ENCODE data around the gene NDUFC2. TPM values are rescaled to one million over a fixed set of nuclear protein-coding genes. Genes with fewer than 3 reads are reported as not detected.
"Not testable (repeated sequence)": the region's sequence is repeated elsewhere in the genome, so short reads cannot be mapped to it uniquely, and the experiment has no call there.

The NDUFC2 gene
- total RNA-seq, 1 experiment from 2014 or later, result 127 TPM

- DNase-seq (ENCODE audit: low spot score), result no peak
Measured at GRCh38 chr11:78080084-78080817, 589 bp upstream of the NDUFC2 start.

- DNase-seq (ENCODE audit: low spot score), result no peak
Measured at GRCh38 chr11:78078218-78079167, 1.2 kb downstream of the NDUFC2 start.

- not testable (repeated sequence) for DNase-seq (ENCODE audit: low spot score)
Measured at GRCh38 chr11:78077592-78077991, 2.1 kb downstream of the NDUFC2 start.

- DNase-seq (ENCODE audit: low spot score), result no peak
Measured at GRCh38 chr11:78076733-78077403, 2.8 kb downstream of the NDUFC2 start.

- no peak for DNase-seq (ENCODE audit: low spot score)
Measured at GRCh38 chr11:78074756-78075155, 4.9 kb downstream of the NDUFC2 start.

- no peak for DNase-seq (ENCODE audit: low spot score)
Measured at GRCh38 chr11:78072455-78072854, 7.2 kb downstream of the NDUFC2 start.

- DNase-seq (ENCODE audit: low spot score), result no peak
Measured at GRCh38 chr11:78071717-78072116, 7.9 kb downstream of the NDUFC2 start.

GRCh38 chr11:78070621-78071020 is 9.0 kb downstream of the NDUFC2 start:
- DNase-seq (ENCODE audit: low spot score), result no peak

- DNase-seq (ENCODE audit: low spot score), result no peak
Measured at GRCh38 chr11:78069465-78069864, 10.2 kb downstream of the NDUFC2 start.

- no peak for DNase-seq (ENCODE audit: low spot score)
Measured at GRCh38 chr11:78067704-78068103, 12.0 kb downstream of the NDUFC2 start.

- DNase-seq (ENCODE audit: low spot score), result no peak
Measured at GRCh38 chr11:78066471-78066870, 13.2 kb downstream of the NDUFC2 start.

GRCh38 chr11:78065203-78065602 is 14.5 kb downstream of the NDUFC2 start:
- no peak for DNase-seq (ENCODE audit: low spot score)

GRCh38 chr11:78063440-78064181 is 16.1 kb downstream of the NDUFC2 start, which contains the start of gene THRSP:
TSS of gene THRSP (plus strand) at chr11:78063861. CDS start at chr11:78063882, 21 bp downstream.
- no peak for DNase-seq (ENCODE audit: low spot score)

GRCh38 chr11:78062671-78063070 is 17.0 kb downstream of the NDUFC2 start:
- no peak for DNase-seq (ENCODE audit: low spot score)

GRCh38 chr11:78061921-78062311 is 17.7 kb downstream of the NDUFC2 start:
- DNase-seq (ENCODE audit: low spot score), result no peak

GRCh38 chr11:78061088-78061920 is 18.4 kb downstream of the NDUFC2 start:
- no peak for DNase-seq (ENCODE audit: low spot score)

GRCh38 chr11:78060533-78060932 is 19.1 kb downstream of the NDUFC2 start:
- DNase-seq (ENCODE audit: low spot score), result no peak

- not testable (repeated sequence) for DNase-seq (ENCODE audit: low spot score)
Measured at GRCh38 chr11:78059749-78060328, 19.8 kb downstream of the NDUFC2 start.

GRCh38 chr11:78057462-78058055 is 22.1 kb downstream of the NDUFC2 start:
- no peak for DNase-seq (ENCODE audit: low spot score)

GRCh38 chr11:78056093-78056492 is 23.6 kb downstream of the NDUFC2 start:
- DNase-seq (ENCODE audit: low spot score), result no peak

Data from H4 (cell line).